ENCODE data around the gene GAB2.
"Not testable (repeated sequence)": the region's sequence is repeated elsewhere in the genome, so short reads cannot be mapped to it uniquely, and the experiment has no call there.

Gene GAB2

DNA sequence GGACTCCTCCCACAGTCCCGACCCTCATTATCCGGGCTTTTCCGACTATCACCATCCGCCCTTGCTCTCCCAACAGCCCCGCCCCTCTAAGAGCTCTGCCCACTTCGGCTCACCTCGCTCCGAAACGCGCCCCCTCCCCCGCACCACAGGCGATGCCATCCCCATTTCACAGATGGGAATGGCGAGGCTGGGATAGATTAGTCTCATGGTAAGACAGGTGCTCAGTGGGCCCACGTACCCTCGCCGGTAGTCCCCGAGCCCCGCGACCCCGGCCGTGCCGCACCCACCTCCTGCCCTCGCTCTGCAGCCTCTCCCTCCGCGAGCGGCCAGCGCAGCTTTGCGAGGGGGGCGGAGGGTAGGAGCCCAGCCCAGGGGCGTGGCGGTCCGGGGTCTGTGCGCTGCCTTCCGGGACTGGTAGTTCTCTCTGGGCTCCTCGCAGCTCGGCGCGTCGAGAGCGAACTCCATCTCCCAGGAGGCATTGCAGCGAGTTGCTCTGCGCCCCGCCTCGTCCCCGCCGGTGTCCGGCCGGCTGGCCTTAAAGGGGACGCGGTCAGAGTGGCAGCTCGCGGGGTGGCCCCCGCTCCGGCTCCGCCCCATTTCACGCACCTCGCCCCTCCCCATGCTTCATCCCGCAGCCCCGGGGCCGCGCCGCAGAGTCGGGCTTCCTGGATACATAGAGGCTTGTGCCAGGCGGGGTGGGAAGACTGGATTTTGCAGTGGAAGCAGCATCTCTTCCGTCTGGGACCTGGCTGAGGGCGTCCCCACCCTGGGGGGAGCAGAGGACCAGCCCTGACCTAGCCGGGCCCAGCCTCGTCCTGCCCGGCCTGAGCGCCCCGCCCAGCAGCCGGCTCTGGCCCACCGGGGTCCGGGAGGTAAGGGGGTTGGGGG is 229.1 kb downstream of the GAB2 start, which contains the start of the genes KCTD21 and USP35:
Gene KCTD21 (minus strand): TSS at position 341 of the 888 bp plus-strand sequence. CDS start 14,072 bp downstream, outside the sequence.
Gene USP35 (plus strand): TSS at position 634 of the 888 bp plus-strand sequence. CDS start 7,327 bp downstream, outside the sequence.
- DNase-seq (ENCODE audit: low read depth in 2 of 2), result peak; percentile 83 to 84

DNA sequence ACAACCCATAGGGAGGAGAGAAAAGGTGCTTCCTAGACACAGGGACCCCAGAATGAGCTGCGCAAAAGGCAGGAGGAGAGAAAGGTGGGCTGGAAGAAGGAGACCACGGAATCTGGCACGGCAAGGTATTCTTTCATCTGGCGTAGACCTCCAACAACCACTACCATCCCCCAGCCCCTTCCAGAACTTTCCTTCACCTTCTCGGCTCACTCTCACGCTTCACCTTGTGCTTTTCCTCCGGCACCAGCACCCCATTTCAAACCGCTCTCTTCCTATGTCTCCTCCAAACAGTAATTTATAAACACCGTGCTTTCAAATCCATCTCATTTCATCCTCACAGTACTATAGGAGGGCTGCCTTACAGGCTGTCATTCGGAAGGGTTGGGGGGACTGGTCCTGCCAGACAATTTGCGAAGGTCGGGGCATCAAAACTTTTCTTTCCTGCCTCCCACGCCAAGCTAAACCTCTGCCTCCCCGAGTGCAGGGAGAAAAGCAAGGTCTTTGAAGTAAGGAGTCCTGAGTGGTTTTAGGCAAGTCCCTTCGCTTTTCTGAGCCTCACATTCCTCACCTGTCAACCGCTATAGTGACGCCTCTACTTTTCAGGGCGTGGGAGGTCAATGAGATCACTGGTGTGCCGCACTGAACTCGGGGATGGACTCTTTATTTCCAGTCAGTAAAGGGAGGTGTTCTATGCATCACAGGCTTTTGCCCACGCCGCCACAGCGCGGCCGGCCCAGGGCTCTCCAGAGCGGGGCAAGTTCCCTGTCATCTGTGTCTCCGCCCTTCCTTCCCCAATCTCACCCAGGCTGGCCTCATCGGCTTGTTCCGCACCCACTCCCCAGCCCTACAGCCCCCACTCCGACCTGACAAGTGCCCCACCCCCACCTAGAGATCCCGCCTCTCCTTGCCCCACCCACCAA is 230.0 kb downstream of the GAB2 start:
- peak; percentile 75 to 77 for DNase-seq (ENCODE audit: low read depth in 2 of 2)

DNA sequence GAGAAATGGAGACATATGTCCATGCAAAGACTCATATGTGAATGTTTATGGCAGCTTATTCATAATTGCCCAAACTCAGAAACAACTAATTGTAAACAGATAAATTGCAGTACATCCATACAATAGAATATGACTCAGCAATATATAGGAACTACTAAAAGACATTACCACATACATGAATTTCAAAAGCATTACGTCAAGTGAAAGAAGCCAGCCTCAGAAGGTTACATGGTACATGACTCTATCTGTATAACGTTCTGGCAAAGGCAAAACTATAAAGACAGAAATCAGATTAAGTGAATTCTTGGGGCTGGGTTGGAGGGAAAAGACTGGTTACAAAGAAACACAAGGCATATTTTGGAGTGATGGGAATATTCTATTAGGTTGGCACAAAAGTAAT is 236.4 kb downstream of the GAB2 start:
- DNase-seq (ENCODE audit: low read depth in 2 of 2), result no peak

DNA sequence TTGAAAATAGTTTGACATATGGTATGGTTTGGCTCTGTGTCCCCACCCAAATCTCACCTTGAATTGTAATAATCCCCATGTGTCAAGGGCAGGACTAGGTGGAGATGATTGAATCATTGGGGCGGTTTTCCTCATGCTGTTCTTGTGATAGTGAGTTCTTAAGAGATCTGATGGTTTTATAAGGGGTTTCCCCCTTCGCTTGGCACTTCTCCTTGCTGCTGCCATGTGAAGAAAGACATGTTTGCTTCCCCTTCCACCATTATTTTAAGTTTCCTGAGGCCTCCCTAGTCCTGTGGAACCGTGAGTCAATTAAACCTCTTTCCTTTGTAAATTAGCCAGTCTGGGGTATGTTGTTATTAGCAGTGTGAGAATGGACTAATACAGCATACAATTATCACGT is 236.9 kb downstream of the GAB2 start:
- DNase-seq (ENCODE audit: low read depth in 2 of 2), result no peak

DNA sequence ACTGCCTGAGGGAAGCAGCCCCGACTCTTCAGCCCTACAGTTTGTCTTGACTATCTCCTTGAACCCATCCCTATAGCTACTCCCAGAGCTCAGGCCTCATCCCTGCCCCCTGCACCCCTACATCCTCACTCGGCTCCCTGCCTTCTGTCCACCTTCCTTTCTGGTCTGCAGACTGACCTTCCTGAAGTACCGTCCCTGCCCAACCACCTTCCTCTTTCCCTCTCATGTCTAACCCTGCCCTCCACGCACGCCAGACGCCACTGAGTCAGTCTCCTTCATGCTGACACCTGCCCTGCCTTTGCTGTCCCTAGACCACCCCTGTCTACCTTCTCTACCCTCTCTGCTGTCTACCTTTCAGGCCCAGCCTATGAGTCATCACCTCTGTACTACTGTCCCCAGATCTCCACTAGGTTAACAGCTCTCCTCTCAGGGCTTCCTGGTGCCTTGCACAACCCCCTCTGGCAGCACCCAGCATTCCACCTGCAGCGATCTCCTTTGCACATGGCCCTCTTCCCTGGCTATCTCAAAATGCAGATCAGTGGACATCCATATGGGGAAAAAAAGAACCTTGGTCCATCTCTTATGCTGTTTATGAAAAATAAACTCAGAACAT is 238.1 kb downstream of the GAB2 start:
- no peak for DNase-seq (ENCODE audit: low read depth in 2 of 2)

DNA sequence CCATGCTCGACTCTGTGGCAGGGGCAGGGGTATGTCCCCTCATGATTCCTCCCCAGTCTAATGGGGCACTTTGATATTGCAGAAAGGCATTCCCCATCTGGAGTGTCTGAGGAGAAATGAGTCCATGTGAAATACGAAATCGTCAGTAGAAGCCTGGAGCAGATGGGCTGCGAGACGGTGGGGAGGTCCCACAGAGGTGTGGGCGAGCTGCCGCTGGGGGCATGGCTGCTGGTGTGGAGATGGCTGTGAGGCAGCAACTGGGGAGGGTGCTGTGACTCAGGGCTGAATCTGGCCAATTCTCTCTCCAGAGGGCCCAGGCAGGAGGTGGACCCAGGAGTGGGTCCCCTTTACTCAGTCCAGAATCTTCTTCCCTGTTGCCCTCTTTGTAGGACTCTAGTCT is 240.4 kb downstream of the GAB2 start:
- no peak for DNase-seq (ENCODE audit: low read depth in 2 of 2)

DNA sequence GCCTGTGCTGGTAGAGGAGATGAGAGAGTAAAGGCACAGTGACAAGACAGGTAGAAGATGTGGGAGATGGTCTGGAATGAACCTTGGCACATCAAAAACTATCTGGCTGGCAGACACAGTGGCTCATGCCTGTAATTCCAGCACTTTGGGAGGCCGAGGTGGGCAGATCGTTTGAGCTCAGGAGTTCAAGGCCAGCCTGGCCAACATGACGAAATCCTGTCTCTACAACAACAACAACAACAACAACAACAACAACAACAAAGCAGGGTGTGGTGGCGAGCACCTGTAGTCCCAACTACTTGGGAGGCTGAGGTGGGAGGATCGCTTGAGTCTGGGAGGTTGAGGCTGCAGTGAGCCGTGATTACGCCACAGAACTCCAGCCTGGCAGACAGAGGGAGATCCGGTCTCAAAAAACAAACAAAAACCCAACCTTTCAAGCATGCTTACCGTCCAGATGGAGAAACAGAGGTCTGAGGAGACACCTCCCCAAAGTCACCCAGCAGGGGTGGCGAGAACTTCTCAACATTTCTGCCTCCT is 240.9 kb downstream of the GAB2 start:
- DNase-seq (ENCODE audit: low read depth in 2 of 2), result no peak

DNA sequence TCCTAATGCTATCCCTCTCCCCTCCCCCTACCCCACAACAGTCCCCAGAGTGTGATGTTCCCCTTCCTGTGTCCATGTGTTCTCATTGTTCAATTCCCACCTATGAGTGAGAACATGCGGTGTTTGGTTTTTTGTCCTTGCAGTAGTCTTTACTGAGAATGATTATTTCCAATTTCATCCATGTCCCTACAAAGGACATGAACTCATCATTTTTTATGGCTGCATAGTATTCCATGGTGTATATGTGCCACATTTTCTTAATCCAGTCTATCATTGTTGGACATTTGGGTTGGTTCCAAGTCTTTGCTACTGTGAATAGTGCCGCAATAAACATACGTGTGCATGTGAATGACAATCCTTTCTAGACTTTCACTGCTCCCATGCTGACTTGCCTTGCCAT is 241.8 kb downstream of the GAB2 start:
- not testable (repeated sequence) for DNase-seq (ENCODE audit: low read depth in 2 of 2)

DNA sequence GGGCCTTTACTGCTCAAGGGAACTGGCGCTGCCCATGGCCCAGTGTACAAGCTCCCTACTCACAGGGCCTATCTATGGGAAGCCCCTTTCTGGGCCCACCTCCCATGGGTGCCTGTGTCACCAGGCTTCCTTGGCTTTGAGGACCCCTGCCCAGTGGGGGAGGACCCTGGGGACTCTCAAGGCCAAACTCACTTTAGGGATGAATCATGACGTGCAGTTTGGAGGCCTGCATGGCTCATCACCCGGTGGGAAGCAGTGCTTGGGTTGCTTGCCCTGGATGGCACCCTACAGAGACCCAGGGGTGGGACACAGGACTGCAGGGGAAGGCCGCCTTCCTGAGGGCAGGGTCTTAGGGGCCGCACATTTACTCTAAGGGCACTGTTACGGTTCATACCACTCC is 245.7 kb downstream of the GAB2 start:
- DNase-seq (ENCODE audit: low read depth in 2 of 2), result no peak

DNA sequence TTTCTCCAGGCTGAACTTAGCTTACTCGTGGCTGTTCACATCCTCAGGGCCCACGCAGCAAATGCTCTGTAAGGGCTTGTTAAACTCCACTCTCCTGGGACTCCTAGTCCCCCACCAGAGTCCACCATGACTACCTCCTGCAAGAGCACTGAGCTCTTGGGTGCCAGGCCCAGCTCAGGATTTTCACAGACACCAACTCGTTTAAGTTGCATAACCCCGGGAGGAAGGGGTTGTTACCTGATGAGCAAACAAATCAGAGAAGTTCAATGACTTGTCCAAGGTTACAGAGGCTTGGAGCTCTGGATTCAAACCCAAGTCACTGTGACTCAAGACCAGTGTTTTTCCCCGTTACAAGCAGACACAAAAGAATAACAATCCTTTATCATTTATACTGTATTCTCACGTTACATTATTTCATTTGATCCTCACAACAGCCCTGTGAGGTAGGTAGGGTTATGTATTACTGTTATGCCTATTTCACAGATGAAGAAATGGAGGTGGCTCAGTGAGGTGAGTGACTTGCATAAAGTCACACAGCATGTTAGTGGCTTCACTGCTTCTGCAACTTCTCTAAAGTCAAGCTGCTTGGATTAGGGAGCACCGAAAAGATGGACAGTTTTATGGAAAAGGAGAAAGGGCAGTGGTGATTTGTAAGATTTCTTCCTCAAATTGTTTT is 246.6 kb downstream of the GAB2 start:
- DNase-seq (ENCODE audit: low read depth in 2 of 2), result no peak

DNA sequence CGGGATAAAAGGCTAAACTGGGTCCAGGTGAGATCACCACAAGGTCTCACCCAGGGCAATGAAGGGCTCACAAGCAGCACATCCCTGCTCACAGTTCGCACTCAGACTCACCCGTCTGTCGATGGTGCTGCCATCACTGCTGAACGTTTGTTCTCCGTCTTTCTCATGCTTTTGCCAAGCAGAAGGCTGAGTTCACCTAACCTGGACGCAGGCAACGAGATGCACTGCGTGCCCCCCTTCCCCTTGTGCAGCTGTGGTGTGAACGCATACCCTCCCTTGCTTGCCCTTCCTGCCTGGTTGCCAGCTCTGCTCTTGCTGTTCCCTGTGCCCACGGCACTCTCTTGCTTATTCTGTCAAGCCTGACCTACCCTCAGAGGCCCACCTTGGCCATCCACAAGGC is 247.2 kb downstream of the GAB2 start:
- no peak for DNase-seq (ENCODE audit: low read depth in 2 of 2)

DNA sequence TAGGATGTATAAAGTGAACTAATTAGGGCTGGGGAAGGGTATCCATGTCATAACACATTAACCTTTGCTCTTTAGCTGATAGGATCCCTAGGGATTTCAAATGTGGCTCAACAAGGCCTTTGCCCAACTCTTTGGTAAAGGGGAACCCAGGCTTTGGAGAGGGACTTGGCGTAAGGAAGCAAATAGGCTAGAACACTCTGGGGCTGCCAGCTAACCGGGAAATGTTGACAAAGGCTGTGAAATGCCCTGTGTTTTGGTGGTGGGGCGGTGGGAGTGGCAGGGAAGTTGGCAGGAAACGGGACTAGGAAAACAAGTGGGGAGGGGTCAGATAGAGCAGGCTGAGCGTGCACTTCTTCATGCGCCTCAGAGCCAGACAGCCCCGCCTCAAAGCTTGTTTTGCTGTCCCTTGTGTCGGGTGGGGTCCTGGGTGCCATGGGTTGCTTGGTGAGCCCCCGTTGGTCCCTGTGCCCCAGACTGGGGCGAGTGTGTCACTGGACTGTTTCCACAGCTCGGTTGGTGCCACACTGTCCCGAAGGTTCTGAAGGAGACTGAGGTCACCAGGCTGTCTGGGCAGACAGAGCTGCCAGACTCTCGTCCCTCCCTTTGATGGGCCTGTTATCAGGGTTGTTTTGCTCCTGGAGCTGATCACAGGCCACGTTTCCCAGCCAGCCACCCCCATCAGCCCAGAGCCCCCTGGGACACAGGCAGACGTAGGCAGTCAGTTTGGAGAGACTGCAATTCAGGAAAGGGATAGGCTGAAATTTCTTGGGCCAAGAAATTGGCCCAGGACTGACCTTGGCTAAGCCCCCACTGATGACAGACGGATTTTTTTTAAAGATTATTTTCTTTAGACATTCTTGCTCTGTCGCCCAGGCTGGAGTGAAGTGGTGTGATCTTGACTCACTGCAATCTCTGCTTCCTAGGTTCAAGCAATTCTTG is 248.8 kb downstream of the GAB2 start:
- DNase-seq (ENCODE audit: low read depth in 2 of 2), result no peak

DNA sequence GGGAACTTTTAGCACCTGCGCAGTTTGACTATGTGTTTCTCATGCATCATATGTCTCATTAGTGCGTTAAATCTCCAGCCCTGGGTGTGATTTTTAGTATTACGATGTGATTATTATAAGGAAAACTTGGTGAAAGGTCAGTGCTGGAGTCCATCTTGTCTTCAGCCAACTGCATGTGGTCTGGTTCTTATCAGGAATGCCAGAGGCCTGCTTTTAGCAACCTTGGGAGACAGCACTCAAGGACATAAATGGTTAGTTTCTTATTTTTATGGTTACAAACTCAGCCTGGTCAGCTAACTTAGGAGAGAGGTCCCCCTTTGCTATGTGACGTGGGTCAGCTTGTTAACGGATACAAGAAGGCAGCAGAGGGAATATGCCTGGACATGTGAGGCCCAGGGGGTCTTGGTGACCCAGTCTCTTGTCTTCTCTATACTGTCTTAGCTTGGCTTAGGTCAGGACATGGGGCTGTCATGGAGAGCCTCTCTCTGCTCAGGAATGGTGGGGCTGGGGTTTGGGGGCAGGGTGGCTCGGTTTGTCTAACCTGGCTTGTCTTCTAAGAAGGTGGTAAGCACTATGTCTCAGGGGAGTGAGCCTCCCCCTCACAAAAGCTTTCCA is 250.7 kb downstream of the GAB2 start:
- DNase-seq (ENCODE audit: low read depth in 2 of 2), result no peak
